K562 (cell line): Measurements from ENCODE around the gene UBR4. TPM values are rescaled to one million over a fixed set of nuclear protein-coding genes. Genes with fewer than 3 reads are reported as not detected.

ENCODE experiments used
- BCL6 ChIP-seq: fragments of 250-450 bp; sonication (Bioruptor Pico); IDR thresholded peaks from 2 replicates; pipeline ENCODE4 v1.4.0; 2020
- CBX5 ChIP-seq: IDR thresholded peaks from 2 replicates; pipeline ENCODE4 v1.6.1; 2014; ENCODE audit warnings: low read depth, borderline replicate concordance
- ELF4 ChIP-seq: fragments of 450-650 bp; formaldehyde crosslinking; IDR thresholded peaks from 2 replicates; pipeline ENCODE4 v1.4.0; 2022; ENCODE audit warnings: missing genetic modification characterization
- HINFP ChIP-seq: fragments of 450-650 bp; conservative IDR thresholded peaks from 2 replicates; pipeline ENCODE4 v1.6.1; 2016; ENCODE audit warnings: missing genetic modification characterization, low read depth, mild to moderate bottlenecking, control low read depth, missing compliant biosample characterization
- HMG20A ChIP-seq: fragments of 450-650 bp; formaldehyde crosslinking; conservative IDR thresholded peaks from 2 replicates; pipeline ENCODE4 v1.4.0; 2020; ENCODE audit warnings: mild to moderate bottlenecking, mixed read lengths
- IRF2 ChIP-seq: sonication (generic); formaldehyde crosslinking; IDR thresholded peaks from 2 replicates; pipeline ENCODE4 v1.8.1; 2022; ENCODE audit warnings: mild to moderate bottlenecking, missing genetic modification reagents
- JUN ChIP-seq, 2 experiments: sonication (generic) in 1 of 2; formaldehyde crosslinking in 1 of 2; IDR thresholded peaks; 2 replicates each; pipeline versions ENCODE4 v1.6.1 to v1.8.0; 2012 to 2022; ENCODE audit warnings: borderline replicate concordance in 2 of 2, mild to moderate bottlenecking in 2 of 2, improper control_type of control experiment in 1 of 2, low read depth in 1 of 2, low read length in 1 of 2, missing genetic modification reagents in 1 of 2
- KAT2B ChIP-seq: IDR thresholded peaks from one replicate; pipeline ENCODE4 v1.6.1; 2012; ENCODE audit warnings: low read depth, mild to moderate bottlenecking, control low read depth, inconsistent platforms, low read length, moderate library complexity
- LARP7 ChIP-seq: fragments of 450-650 bp; IDR thresholded peaks from 2 replicates; pipeline ENCODE4 v1.6.1; 2016
- MCM3 ChIP-seq: fragments of 450-650 bp; IDR thresholded peaks from 2 replicates; pipeline ENCODE4 v1.6.1; 2016
- MIER1 ChIP-seq: fragments of 450-650 bp; IDR thresholded peaks from 2 replicates; pipeline ENCODE4 v1.6.1; 2016; ENCODE audit warnings: antibody characterized with exemption, mild to moderate bottlenecking, low read depth
- PHF20 ChIP-seq: fragments of 450-650 bp; IDR thresholded peaks from 2 replicates; pipeline ENCODE4 v1.6.1; 2018; ENCODE audit not compliant: partially characterized antibody
- POLR3A ChIP-seq: IDR thresholded peaks from 2 replicates; pipeline ENCODE4 v1.6.1; 2011; ENCODE audit warnings: borderline replicate concordance, mild to moderate bottlenecking, moderate library complexity; ENCODE audit not compliant: insufficient read length, insufficient read depth; ENCODE audit errors: extremely low read depth
- RBM17 ChIP-seq: fragments of 200-400 bp; formaldehyde crosslinking; IDR thresholded peaks from 2 replicates; pipeline ENCODE4 v1.6.1; 2017; ENCODE audit warnings: low read depth, mild to moderate bottlenecking, low read length, borderline replicate concordance
- SRSF9 ChIP-seq: fragments of 200-400 bp; formaldehyde crosslinking; IDR thresholded peaks from 2 replicates; pipeline ENCODE4 v1.6.1; 2017; ENCODE audit warnings: low read depth, low read length, borderline replicate concordance
- STAT5A ChIP-seq: IDR thresholded peaks from 2 replicates; pipeline ENCODE4 v1.6.1; 2012; ENCODE audit warnings: low read length, inconsistent platforms, borderline replicate concordance
- TSHZ1 ChIP-seq: fragments of 250-450 bp; sonication (Bioruptor Pico); IDR thresholded peaks from 2 replicates; pipeline ENCODE4 v1.4.0; 2020; ENCODE audit warnings: mild to moderate bottlenecking, moderate library complexity
- UBTF ChIP-seq, 2 experiments: IDR thresholded peaks; 2 replicates each; pipeline ENCODE4 v1.6.1; 2012; ENCODE audit warnings: improper control_type of control experiment in 2 of 2, low read depth in 2 of 2, low read length in 2 of 2, borderline replicate concordance in 1 of 2
- ZNF449 ChIP-seq: fragments of 250-450 bp; sonication (Bioruptor Pico); IDR thresholded peaks from 2 replicates; pipeline ENCODE4 v1.8.0; 2022; ENCODE audit warnings: moderate library complexity, mild to moderate bottlenecking, inconsistent platforms
- polyA plus RNA-seq, 8 experiments: library from polyadenylated mRNA; depleted of rRNA in 4 of 8; stranded (reverse) in 5 of 8; unstranded in 3 of 8; fragments of >200 nt; fragmentation: Nextera tagmentation in 2 of 8; fragmentation: Illumina TruSeq in 1 of 8; extraction: Ambion mirVana in 2 of 8; extraction: Trizol in 1 of 8; gene quantifications; 2 replicates each; pipeline versions ENCODE4 v1.2.1 to v1.2.3, GENCODE V29; 2011 to 2014; ENCODE audit warnings: inconsistent platforms in 1 of 8, missing spikeins in 1 of 8
- total RNA-seq, 7 experiments: library from RNA; depleted of rRNA in 6 of 7; stranded (reverse); fragments of >200 nt in 6 of 7; fragmentation: Illumina TruSeq in 2 of 7; extraction: Trizol in 2 of 7; gene quantifications; 2 replicates each; pipeline versions ENCODE4 v1.2.1 to v1.2.3, GENCODE V29; 2011 to 2021; ENCODE audit warnings: low replicate concordance in 1 of 7

The UBR4 gene
- total and polyA plus RNA-seq, 9 of the 15 experiments (the other 6 are each of a cell fraction or from before 2014, with no cell fraction given), result 55.4 to 277 (median 123) TPM

GRCh38 chr1:19209990-19210771, at the start of gene UBR4 (continued):
- TF ChIP-seq ZNF449 (no peak), TSHZ1 (CRISPR knock-in tag) (no peak), HMG20A (CRISPR knock-in tag) (0 out of 2 replicates have a peak, but pooled peaks have one; percentile 27), POLR3A (no peak), MCM3 (no peak), ELF4 (CRISPR knock-in tag) (no peak), UBTF (IDR thresholded peaks at IDR 0.05; ENCODE audit: borderline replicate concordance in 1 of 2, low read depth in 2 of 2, low read length in 2 of 2) (no peak), PHF20 (peak; percentile 98), HINFP (tag) (no peak), CBX5 (no peak), BCL6 (CRISPR knock-in tag) (no peak), SRSF9 (no peak), LARP7 (peak; percentile 32; the same call in 1 of the 2 replicates), STAT5A (no peak), JUN (IDR thresholded peaks at IDR 0.05; ENCODE audit: borderline replicate concordance, low read depth, low read length) (peak; percentile 90), JUN (CRISPR knock-in tag; IDR thresholded peaks at IDR 0.05; ENCODE audit: borderline replicate concordance) (peak; percentile 91), IRF2 (no peak), RBM17 (no peak), KAT2B (no peak), MIER1 (no peak)
